AG04450 (cell line): Measurements from ENCODE around the gene TOX2. TPM values are rescaled to one million over a fixed set of nuclear protein-coding genes. Genes with fewer than 3 reads are reported as not detected.

ENCODE experiments used
- CTCF ChIA-PET: fragments of 300-600, 350-600 bp; formaldehyde crosslinking; extraction: SDS; loops from one replicate; lab custom pipeline; 2022; ENCODE audit warnings: antibody characterized with exemption, inconsistent platforms; lab: Charles Lee
- POLR2A ChIA-PET: fragments of 350-600 bp; formaldehyde crosslinking; extraction: SDS; loops from one replicate; lab custom pipeline; 2021; ENCODE audit warnings: antibody characterized with exemption, inconsistent platforms; lab: Yijun Ruan, JAX
- DNase-seq: peaks from one replicate; pipeline ENCODE4 v3.0.0-alpha.2; 2011; ENCODE audit warnings: low read depth, low spot score
- H3K27ac ChIP-seq: one replicate; pipeline ENCODE4 v1.5.1; 2012; ENCODE audit warnings: low read depth, low read length, control low read depth
- H3K27me3 ChIP-seq: one replicate; pipeline ENCODE4 v1.6.0; 2012; ENCODE audit warnings: low read length; ENCODE audit not compliant: control insufficient read depth, insufficient read depth
- H3K4me3 ChIP-seq: 2 replicates; pipeline ENCODE4 v1.5.1; 2011; ENCODE audit warnings: mild to moderate bottlenecking, low read depth, low read length, control low read depth
- H3K9me3 ChIP-seq: 2 replicates; pipeline ENCODE4 v1.5.1; 2012; ENCODE audit warnings: low read length; ENCODE audit not compliant: control insufficient read depth, insufficient read depth
- polyA plus RNA-seq: library from polyadenylated mRNA; depleted of rRNA; stranded (reverse); fragments of >200 nt; gene quantifications from 2 replicates; pipeline ENCODE4 v1.2.3, GENCODE V29; 2011
- TF ChIP-seq, protein P1 (sequence below): IDR thresholded peaks from 2 replicates; pipeline ENCODE4 v1.5.1; 2011; ENCODE audit warnings: low read depth, low read length, control low read depth, inconsistent platforms

Gene TOX2
- polyA plus RNA-seq, 1 experiment, result 10.6 TPM

- Histone ChIP-seq H3K4me3 (no peak overlapping the region), H3K27me3 (no peaks in the 10 kb centered on the region), H3K27ac (no peak overlapping the region), H3K9me3 (no peaks in the 10 kb centered on the region)
- no peak for DNase-seq
- ChIA-PET CTCF (no interaction called here), POLR2A (no interaction called here)
- TF ChIP-seq, protein P1, sequence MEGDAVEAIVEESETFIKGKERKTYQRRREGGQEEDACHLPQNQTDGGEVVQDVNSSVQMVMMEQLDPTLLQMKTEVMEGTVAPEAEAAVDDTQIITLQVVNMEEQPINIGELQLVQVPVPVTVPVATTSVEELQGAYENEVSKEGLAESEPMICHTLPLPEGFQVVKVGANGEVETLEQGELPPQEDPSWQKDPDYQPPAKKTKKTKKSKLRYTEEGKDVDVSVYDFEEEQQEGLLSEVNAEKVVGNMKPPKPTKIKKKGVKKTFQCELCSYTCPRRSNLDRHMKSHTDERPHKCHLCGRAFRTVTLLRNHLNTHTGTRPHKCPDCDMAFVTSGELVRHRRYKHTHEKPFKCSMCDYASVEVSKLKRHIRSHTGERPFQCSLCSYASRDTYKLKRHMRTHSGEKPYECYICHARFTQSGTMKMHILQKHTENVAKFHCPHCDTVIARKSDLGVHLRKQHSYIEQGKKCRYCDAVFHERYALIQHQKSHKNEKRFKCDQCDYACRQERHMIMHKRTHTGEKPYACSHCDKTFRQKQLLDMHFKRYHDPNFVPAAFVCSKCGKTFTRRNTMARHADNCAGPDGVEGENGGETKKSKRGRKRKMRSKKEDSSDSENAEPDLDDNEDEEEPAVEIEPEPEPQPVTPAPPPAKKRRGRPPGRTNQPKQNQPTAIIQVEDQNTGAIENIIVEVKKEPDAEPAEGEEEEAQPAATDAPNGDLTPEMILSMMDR, result no peak
These were observed 95.0 kb downstream of the TOX2 start for GRCh38 chr20:44009679-44009992.

GRCh38 chr20:44010162-44010704 lies 95.6 kb downstream of the TOX2 start:
- DNase-seq, result no peak
- H3K27me3 ChIP-seq, result no peaks in the 10 kb centered on the region
- POLR2A ChIA-PET, result no interaction called here
- TF ChIP-seq, protein P1, result no peak
- CTCF ChIA-PET, result interaction anchor here (0.6 kb wide), 1 partner anchor 425 kb away, joined by 3 read pairs; no protein-coding TSS in a partner anchor
- H3K27ac ChIP-seq, result no peak overlapping the region
- H3K9me3 ChIP-seq, result no peaks in the 10 kb centered on the region
- H3K4me3 ChIP-seq, result no peak overlapping the region

DNA sequence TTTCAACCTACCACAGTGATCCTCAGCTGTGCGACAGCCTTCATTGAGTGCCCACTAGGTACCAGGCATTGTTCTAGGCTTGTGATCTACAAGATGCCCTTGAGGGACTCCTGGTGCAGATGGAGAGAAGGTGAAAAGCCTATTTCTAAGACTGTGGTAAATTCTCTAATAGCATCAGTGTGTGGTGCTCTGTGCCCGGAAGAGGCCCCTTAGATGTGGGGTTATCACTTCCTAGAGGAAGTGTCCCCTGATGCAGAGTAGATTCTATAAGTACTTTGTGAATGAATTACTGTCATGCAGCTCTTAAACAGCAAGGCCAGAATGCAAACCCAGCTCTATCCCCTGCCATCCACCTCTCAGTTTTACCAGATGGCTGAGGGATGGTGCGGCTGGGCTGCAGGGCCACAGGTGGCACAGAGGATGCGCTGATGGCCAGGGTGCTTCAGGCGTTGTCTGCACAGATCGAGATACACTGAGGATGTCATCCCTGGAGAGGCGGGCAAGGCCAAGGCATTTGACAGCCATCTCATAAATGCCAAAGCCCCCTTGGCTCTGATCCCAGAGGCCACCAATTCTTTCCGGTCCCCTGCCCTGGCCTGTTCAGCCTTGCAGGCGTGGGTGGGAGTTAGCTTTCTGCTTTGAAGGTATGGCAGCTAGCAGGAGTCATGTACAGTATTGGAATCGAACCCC lies 96.7 kb downstream of the TOX2 start:
- Histone ChIP-seq H3K9me3 (no peaks in the 10 kb centered on the region), H3K27ac (no peak overlapping the region), H3K27me3 (no peaks in the 10 kb centered on the region), H3K4me3 (no peak overlapping the region)
- TF ChIP-seq, protein P1, result no peak
- ChIA-PET CTCF (no interaction called here), POLR2A (no interaction called here)
- DNase-seq, result no peak

GRCh38 chr20:44012466-44013226 lies 98.0 kb downstream of the TOX2 start:
- Histone ChIP-seq H3K27me3 (no peaks in the 10 kb centered on the region), H3K4me3 (no peak overlapping the region), H3K27ac (no peak overlapping the region), H3K9me3 (no peaks in the 10 kb centered on the region)
- no peak for DNase-seq
- POLR2A ChIA-PET, result no interaction called here
- CTCF ChIA-PET, result no interaction called here
- TF ChIP-seq, protein P1, result no peak
